ENCODE data around the gene BCAS3. TPM values are rescaled to one million over a fixed set of nuclear protein-coding genes. Genes with fewer than 3 reads are reported as not detected.

Gene BCAS3
- total RNA-seq, 1 donor from 2014 or later: 75.9 TPM

DNA sequence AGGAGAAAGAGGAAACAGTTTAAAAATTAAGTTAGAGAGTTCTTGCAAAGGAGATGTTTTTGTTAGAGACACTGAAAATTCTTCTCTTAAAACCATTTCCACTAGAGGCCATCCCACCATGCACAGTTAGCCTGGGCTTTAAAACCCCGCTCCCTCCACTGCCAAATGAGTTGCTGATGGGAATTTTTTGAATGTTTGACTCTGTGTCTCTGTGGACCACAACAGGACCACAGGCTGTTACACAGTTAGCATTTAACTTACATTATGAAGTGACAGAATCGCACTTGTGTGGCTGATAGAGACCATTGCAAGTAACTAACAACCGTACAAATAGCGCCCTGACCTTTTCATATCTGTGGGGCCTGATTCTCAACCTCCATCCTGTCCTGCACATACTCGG lies 647.3 kb downstream of the BCAS3 start:
- intact Hi-C loops (cut with DNase I): loop anchor here (5.0 kb wide), 1 partner anchor 62 kb away; no protein-coding TSS in a partner anchor
- no peaks in the 10 kb centered on the region for H3K27me3 ChIP-seq
- H3K27ac ChIP-seq: peak overlapping the region in 1 of 2 donors; percentile 45
- DNase-seq (ENCODE audit: low spot score in 2 of 2): no peak
- no peaks in the 10 kb centered on the region for H3K9me3 ChIP-seq
- H3K4me1 ChIP-seq: peaks cover 4 to 20% of the 10 kb centered on the region in 2 donors
- H3K4me3 ChIP-seq: no peak overlapping the region
- TF ChIP-seq, protein P1, sequence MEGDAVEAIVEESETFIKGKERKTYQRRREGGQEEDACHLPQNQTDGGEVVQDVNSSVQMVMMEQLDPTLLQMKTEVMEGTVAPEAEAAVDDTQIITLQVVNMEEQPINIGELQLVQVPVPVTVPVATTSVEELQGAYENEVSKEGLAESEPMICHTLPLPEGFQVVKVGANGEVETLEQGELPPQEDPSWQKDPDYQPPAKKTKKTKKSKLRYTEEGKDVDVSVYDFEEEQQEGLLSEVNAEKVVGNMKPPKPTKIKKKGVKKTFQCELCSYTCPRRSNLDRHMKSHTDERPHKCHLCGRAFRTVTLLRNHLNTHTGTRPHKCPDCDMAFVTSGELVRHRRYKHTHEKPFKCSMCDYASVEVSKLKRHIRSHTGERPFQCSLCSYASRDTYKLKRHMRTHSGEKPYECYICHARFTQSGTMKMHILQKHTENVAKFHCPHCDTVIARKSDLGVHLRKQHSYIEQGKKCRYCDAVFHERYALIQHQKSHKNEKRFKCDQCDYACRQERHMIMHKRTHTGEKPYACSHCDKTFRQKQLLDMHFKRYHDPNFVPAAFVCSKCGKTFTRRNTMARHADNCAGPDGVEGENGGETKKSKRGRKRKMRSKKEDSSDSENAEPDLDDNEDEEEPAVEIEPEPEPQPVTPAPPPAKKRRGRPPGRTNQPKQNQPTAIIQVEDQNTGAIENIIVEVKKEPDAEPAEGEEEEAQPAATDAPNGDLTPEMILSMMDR (IDR thresholded peaks at IDR 0.05): no peak
- H3K36me3 ChIP-seq: no peaks in the 10 kb centered on the region

DNA sequence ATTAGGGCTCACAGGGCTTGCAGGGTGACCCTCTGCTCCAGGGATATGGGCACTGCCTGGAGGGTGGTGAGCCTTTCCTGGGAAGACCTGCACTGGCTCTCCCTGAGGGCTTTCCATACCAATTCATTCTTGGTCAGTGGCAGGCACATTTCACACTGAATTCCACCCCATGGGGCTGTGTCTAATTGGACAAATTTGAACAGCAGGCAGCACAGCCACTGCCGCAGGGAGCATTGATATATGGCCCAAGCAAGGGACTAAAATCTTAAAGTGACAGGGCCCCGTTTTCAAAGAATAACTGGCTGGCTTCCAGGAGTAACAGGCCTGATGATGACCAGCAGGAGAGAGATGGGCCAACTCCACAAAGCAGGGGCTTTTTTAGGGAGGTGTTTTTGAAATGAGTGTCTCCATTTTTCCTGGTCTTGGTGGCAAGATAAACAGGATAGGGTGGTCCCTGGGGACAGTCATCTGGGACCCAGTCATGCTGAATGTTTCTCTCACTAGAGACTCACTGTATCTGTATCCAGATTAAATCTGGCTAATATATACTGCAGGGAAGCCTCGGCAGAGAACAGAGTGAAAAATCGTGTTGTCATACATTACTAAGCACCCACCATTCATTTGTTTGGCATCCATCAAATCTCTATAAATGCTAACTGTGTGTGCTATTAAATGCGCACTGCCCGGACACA lies 647.9 kb downstream of the BCAS3 start:
- Histone ChIP-seq H3K4me3 (no peak overlapping the region), H3K9me3 (no peaks in the 10 kb centered on the region), H3K36me3 (no peaks in the 10 kb centered on the region), H3K27ac (peak overlapping the region in 1 of 2 donors; percentile 45), H3K4me1 (peaks cover 4 to 20% of the 10 kb centered on the region in 2 donors), H3K27me3 (no peaks in the 10 kb centered on the region)
- intact Hi-C loops (cut with DNase I): loop anchor here (5.0 kb wide), 1 partner anchor 62 kb away; no protein-coding TSS in a partner anchor
- TF ChIP-seq, protein P1 (IDR thresholded peaks at IDR 0.05): no peak
- no peak for DNase-seq (ENCODE audit: low spot score in 2 of 2)

DNA sequence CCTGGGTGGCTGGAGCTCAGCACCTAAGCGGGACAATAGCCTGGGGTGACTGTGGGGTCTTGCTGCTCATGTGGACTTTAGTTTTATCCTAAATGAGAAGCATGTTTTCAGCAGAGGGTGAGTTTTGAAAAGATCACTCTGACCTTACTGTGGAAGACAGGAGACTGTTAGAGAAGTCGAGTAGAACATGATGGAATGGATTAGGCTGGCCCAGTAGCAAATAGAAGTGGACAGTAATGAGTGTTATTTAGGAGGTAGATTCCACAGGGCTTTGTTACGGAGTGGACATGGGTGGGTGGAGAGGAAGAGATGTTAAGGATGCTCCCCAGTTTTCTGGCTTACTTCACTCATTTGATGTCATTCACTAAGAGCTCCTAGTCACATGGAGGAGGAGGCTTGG lies 648.7 kb downstream of the BCAS3 start:
- TF ChIP-seq, protein P1 (IDR thresholded peaks at IDR 0.05): no peak
- no peaks in the 10 kb centered on the region for H3K9me3 ChIP-seq
- H3K4me1 ChIP-seq: peaks cover 4 to 20% of the 10 kb centered on the region in 2 donors
- intact Hi-C loops (cut with DNase I): loop anchor here (5.0 kb wide), 1 partner anchor 61 kb away; no protein-coding TSS in a partner anchor
- no peaks in the 10 kb centered on the region for H3K36me3 ChIP-seq
- no peak overlapping the region for H3K27ac ChIP-seq
- no peaks in the 10 kb centered on the region for H3K27me3 ChIP-seq
- H3K4me3 ChIP-seq: no peak overlapping the region
- DNase-seq (ENCODE audit: low spot score in 2 of 2): no peak

DNA sequence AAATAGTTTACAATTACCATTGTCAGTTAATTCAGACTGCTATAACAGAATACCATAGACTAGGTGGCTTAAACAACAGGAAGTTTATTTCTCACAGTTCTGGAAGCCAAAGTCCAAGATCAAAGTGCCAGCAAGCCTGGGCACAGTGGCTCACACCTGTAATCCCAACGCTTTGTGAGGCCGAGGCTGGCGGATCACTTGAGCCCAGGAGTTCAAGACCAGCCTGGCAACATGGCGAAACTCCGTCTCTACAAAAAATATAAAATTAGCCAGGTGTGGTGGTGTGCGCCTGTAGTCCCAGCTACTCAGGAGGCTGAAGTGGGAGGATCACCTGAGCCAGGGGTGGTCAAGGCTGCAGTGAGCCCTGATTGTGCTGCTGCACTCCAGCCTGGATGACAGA lies 650.7 kb downstream of the BCAS3 start:
- intact Hi-C loops (cut with DNase I): loop anchor here (5.0 kb wide), 1 partner anchor 59 kb away; no protein-coding TSS in a partner anchor
- no peak for DNase-seq (ENCODE audit: low spot score in 2 of 2)

DNA sequence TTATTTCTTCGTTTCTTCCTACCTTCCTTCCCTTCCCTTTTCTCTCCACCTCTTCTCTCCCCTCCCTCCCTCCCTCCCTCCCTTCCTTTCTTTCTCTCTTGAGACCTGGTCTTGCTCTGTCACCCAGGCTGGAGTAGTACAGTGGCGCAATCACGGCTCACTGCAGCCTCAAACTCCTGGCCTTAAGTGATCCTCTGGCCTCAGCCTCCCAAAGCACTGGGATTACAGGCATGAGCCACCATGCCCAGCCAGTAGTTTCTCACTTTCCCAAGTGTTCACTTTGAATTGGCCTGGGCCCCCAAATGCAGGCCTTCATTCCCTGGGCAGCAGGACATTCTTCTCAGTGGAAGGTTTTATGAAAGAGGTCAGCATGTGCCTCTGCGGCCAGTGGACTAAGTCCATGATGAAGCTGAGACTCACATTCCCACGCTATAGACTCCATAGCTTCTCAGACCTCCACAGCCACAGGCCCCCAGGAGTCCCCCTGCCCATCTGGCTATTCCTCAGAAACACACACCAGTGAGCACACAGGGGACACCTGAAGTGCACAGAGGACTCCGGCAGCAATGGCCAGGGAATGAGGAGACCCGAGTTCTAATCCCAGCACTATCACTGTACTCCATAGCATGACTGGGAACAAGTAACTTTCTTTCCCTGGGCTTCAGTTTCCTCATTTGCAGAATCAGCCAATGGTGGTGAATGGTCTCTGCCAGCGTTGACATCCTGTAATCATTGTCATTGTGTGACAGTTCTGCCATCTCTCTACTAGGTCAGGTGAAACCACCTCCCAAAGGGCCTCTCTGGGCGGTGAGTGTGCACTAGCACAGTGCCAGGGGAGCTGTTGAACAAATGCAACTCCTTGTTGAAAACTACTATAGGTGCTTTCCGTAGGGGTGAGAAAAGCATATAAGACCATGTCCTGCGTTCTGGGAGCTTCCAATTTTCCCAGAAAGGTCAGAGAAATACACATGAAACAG lies 652.8 kb downstream of the BCAS3 start:
- DNase-seq (ENCODE audit: low spot score in 2 of 2): no peak
- H3K4me1 ChIP-seq: no peaks in the 10 kb centered on the region
- H3K36me3 ChIP-seq: no peaks in the 10 kb centered on the region
- no peaks in the 10 kb centered on the region for H3K9me3 ChIP-seq
- TF ChIP-seq, protein P1 (IDR thresholded peaks at IDR 0.05): no peak
- H3K27me3 ChIP-seq: no peaks in the 10 kb centered on the region
- no peak overlapping the region for H3K4me3 ChIP-seq
- intact Hi-C loops (cut with DNase I): no loop called here
- peak overlapping the region in 1 of 2 donors; percentile 18 for H3K27ac ChIP-seq

More for the DNA sequence above, 650.7 kb downstream of the BCAS3 start:
- no peak overlapping the region for H3K27ac ChIP-seq
- no peak overlapping the region for H3K4me3 ChIP-seq
- no peaks in the 10 kb centered on the region for H3K36me3 ChIP-seq
- H3K4me1 ChIP-seq: peaks cover 0 to 12% of the 10 kb centered on the region in 2 donors
- H3K9me3 ChIP-seq: no peaks in the 10 kb centered on the region
- TF ChIP-seq, protein P1 (IDR thresholded peaks at IDR 0.05): no peak
- no peaks in the 10 kb centered on the region for H3K27me3 ChIP-seq
